ENCODE results near the gene MAP9. TPM values are rescaled to one million over a fixed set of nuclear protein-coding genes. Genes with fewer than 3 reads are reported as not detected.

The MAP9 gene
- total RNA-seq, 1 donor from 2014 or later, result 9.2 TPM

- no peak for TF ChIP-seq CTCF (IDR thresholded peaks at IDR 0.05; ENCODE audit: unreplicated experiment)
- Mint-ChIP-seq H3K36me3 (ENCODE audit: low read depth, unreplicated experiment) (no peaks in the 10 kb centered on the region), H3K27ac (ENCODE audit: unreplicated experiment) (no peak overlapping the region), H3K27me3 (ENCODE audit: unreplicated experiment) (no peaks in the 10 kb centered on the region), H3K4me1 (ENCODE audit: unreplicated experiment) (no peaks in the 10 kb centered on the region), H3K4me3 (ENCODE audit: unreplicated experiment) (no peak overlapping the region), H3K9me3 (ENCODE audit: unreplicated experiment) (no peaks in the 10 kb centered on the region)
- no peak for DNase-seq (ENCODE audit: low spot score)
Measured at GRCh38 chr4:155413451-155413850, 36.7 kb upstream of the MAP9 start.

- H3K27ac Mint-ChIP-seq (ENCODE audit: unreplicated experiment), result no peak overlapping the region
- TF ChIP-seq CTCF (IDR thresholded peaks at IDR 0.05; ENCODE audit: unreplicated experiment), result no peak
- H3K4me1 Mint-ChIP-seq (ENCODE audit: unreplicated experiment), result no peaks in the 10 kb centered on the region
- H3K9me3 Mint-ChIP-seq (ENCODE audit: unreplicated experiment), result no peaks in the 10 kb centered on the region
- H3K27me3 Mint-ChIP-seq (ENCODE audit: unreplicated experiment), result no peaks in the 10 kb centered on the region
- H3K4me3 Mint-ChIP-seq (ENCODE audit: unreplicated experiment), result no peak overlapping the region
- no peaks in the 10 kb centered on the region for H3K36me3 Mint-ChIP-seq (ENCODE audit: low read depth, unreplicated experiment)
- DNase-seq (ENCODE audit: low spot score), result no peak
Measured at GRCh38 chr4:155411546-155411945, 34.8 kb upstream of the MAP9 start.

DNA sequence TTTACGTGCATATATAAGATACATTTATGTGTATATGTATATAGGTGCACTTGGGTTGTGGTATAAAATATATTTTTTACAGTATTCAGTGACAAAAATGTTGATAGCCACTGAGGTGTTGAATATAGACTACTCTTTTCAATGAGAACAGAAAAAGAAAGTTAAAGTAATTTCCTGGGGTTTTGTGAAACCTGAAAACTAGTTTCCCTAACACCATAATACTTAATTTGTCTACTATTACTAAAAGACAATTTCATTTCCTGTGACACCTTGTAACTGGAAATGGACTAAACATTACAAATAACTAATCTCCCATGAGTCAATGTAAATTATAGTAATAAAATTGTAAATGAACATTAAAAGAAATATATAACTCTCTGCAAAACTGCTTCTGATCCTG is 32.0 kb upstream of the MAP9 start:
- DNase-seq (ENCODE audit: low spot score), result no peak
- Mint-ChIP-seq H3K4me1 (ENCODE audit: unreplicated experiment) (no peaks in the 10 kb centered on the region), H3K9me3 (ENCODE audit: unreplicated experiment) (no peaks in the 10 kb centered on the region), H3K27ac (ENCODE audit: unreplicated experiment) (no peak overlapping the region), H3K4me3 (ENCODE audit: unreplicated experiment) (no peak overlapping the region), H3K27me3 (ENCODE audit: unreplicated experiment) (no peaks in the 10 kb centered on the region), H3K36me3 (ENCODE audit: low read depth, unreplicated experiment) (no peaks in the 10 kb centered on the region)
- no peak for TF ChIP-seq CTCF (IDR thresholded peaks at IDR 0.05; ENCODE audit: unreplicated experiment)

DNA sequence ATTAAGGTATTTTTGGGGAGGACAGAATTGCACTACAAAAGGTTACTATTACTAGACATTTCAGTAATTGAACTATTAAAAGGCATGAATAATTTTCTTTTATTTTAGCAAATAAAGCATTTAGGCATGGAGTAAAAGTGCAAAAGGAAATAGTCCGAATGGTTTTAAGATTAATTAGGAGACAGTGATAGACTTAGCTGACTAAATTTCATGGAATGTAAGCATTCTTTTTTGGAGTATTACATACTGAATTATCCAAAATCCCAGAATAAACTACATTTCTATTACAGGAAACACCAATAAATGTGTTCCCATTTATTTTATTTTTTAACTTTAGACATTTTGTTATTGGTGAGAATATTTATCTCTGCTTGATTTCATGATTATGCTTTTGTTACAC is 30.7 kb upstream of the MAP9 start:
- no peaks in the 10 kb centered on the region for H3K9me3 Mint-ChIP-seq (ENCODE audit: unreplicated experiment)
- H3K4me3 Mint-ChIP-seq (ENCODE audit: unreplicated experiment), result no peak overlapping the region
- H3K27me3 Mint-ChIP-seq (ENCODE audit: unreplicated experiment), result no peaks in the 10 kb centered on the region
- no peaks in the 10 kb centered on the region for H3K36me3 Mint-ChIP-seq (ENCODE audit: low read depth, unreplicated experiment)
- no peak for TF ChIP-seq CTCF (IDR thresholded peaks at IDR 0.05; ENCODE audit: unreplicated experiment)
- DNase-seq (ENCODE audit: low spot score), result no peak
- no peaks in the 10 kb centered on the region for H3K4me1 Mint-ChIP-seq (ENCODE audit: unreplicated experiment)
- no peak overlapping the region for H3K27ac Mint-ChIP-seq (ENCODE audit: unreplicated experiment)

GRCh38 chr4:155405059-155405458 is 28.3 kb upstream of the MAP9 start:
- TF ChIP-seq CTCF (IDR thresholded peaks at IDR 0.05; ENCODE audit: unreplicated experiment), result no peak
- Mint-ChIP-seq H3K27ac (ENCODE audit: unreplicated experiment) (no peak overlapping the region), H3K4me1 (ENCODE audit: unreplicated experiment) (no peaks in the 10 kb centered on the region), H3K27me3 (ENCODE audit: unreplicated experiment) (no peaks in the 10 kb centered on the region), H3K4me3 (ENCODE audit: unreplicated experiment) (no peak overlapping the region), H3K9me3 (ENCODE audit: unreplicated experiment) (no peaks in the 10 kb centered on the region), H3K36me3 (ENCODE audit: low read depth, unreplicated experiment) (no peaks in the 10 kb centered on the region)
- DNase-seq (ENCODE audit: low spot score), result no peak
